Neural cell (in vitro differentiated cells): ENCODE results near the gene RAI1.

ENCODE experiments used
- CTCF ChIP-seq: fragments of 450-650 bp; IDR thresholded peaks from 2 replicates; pipeline ENCODE4 v1.5.1; 2014; ENCODE audit warnings: antibody characterized with exemption, mild to moderate bottlenecking, moderate library complexity; ENCODE audit not compliant: poor library complexity, severe bottlenecking
- EP300 ChIP-seq: fragments of 450-650 bp; conservative IDR thresholded peaks from 2 replicates; pipeline ENCODE4 v1.6.1; 2014; ENCODE audit warnings: antibody characterized with exemption, mild to moderate bottlenecking, moderate library complexity; ENCODE audit not compliant: poor library complexity, severe bottlenecking
- EZH2 ChIP-seq: fragments of 200-600, 300-800 bp; shearing (Covaris generic), sonication (generic); IDR thresholded peaks from 2 replicates; pipeline ENCODE4 v1.6.1; 2014; ENCODE audit warnings: antibody characterized with exemption, low read length, borderline replicate concordance, mild to moderate bottlenecking; ENCODE audit not compliant: insufficient read depth, poor library complexity, severe bottlenecking
- MXI1 ChIP-seq: fragments of 450-650 bp; conservative IDR thresholded peaks from 2 replicates; pipeline ENCODE4 v1.6.1; 2014; ENCODE audit warnings: antibody characterized with exemption, mild to moderate bottlenecking; ENCODE audit not compliant: poor library complexity, severe bottlenecking
- POLR2AphosphoS5 ChIP-seq: IDR thresholded peaks from 2 replicates; pipeline ENCODE4 v1.6.1; 2012
- RAD21 ChIP-seq: fragments of 450-650 bp; conservative IDR thresholded peaks from 2 replicates; pipeline ENCODE4 v1.6.1; 2014; ENCODE audit warnings: antibody characterized with exemption, mild to moderate bottlenecking, moderate library complexity
- REST ChIP-seq: IDR thresholded peaks from 2 replicates; pipeline ENCODE4 v1.6.1; 2012; ENCODE audit warnings: borderline replicate concordance
- SMC3 ChIP-seq: fragments of 450-650 bp; conservative IDR thresholded peaks from 2 replicates; pipeline ENCODE4 v1.6.1; 2014; ENCODE audit warnings: antibody characterized with exemption, mild to moderate bottlenecking, moderate library complexity; ENCODE audit not compliant: poor library complexity
- TAF1 ChIP-seq: IDR thresholded peaks from 2 replicates; pipeline ENCODE4 v1.6.1; 2012; ENCODE audit warnings: low read depth

- no peak for TF ChIP-seq REST
- TF ChIP-seq CTCF = no peak
- TF ChIP-seq MXI1 = no peak
- TF ChIP-seq EZH2 = no peak
- TF ChIP-seq SMC3 = no peak
- TF ChIP-seq POLR2AphosphoS5 = no peak
- TF ChIP-seq EP300 = no peak
- TF ChIP-seq RAD21 = no peak
- no peak for TF ChIP-seq TAF1
Observed at GRCh38 chr17:17820463-17821158, 139.4 kb downstream of the RAI1 start.
